GM23338 (cell line): ENCODE measurements around the gene C16orf86. TPM values are rescaled to one million over a fixed set of nuclear protein-coding genes. Genes with fewer than 3 reads are reported as not detected.

Experiments used
- ATAC-seq: fragments of 200-7000 bp; cut with Tn5 transposase; 3 replicates; pipeline ENCODE4 v1.9.1; 2020
- DNase-seq: peaks from one replicate; pipeline ENCODE4 v3.0.0-alpha.2; 2015; ENCODE audit warnings: low spot score
- H2AFZ ChIP-seq: fragments of 200-600 bp; sonication (generic); 2 replicates; pipeline ENCODE4 v1.8.0; 2016; ENCODE audit warnings: antibody characterized with exemption, mild to moderate bottlenecking, moderate library complexity
- H3F3A ChIP-seq: fragments of 200-600 bp; sonication (generic); replicated peaks from 2 replicates; pipeline ENCODE4 v1.8.0; 2017; ENCODE audit warnings: antibody characterized with exemption, mixed run types, low read depth
- H3K27ac ChIP-seq: fragments of 200-600 bp; sonication (generic); 2 replicates; pipeline ENCODE4 v1.6.1; 2016; ENCODE audit warnings: low read depth
- H3K27me3 ChIP-seq: fragments of 200-600 bp; sonication (generic); 2 replicates; pipeline ENCODE4 v1.8.0; 2016; ENCODE audit warnings: mild to moderate bottlenecking, mixed run types, moderate library complexity; ENCODE audit not compliant: insufficient read depth
- H3K36me3 ChIP-seq: fragments of 200-600 bp; sonication (generic); 2 replicates; pipeline ENCODE4 v1.8.0; 2016; ENCODE audit warnings: mild to moderate bottlenecking; ENCODE audit not compliant: insufficient read depth
- H3K4me1 ChIP-seq: fragments of 200-600 bp; sonication (generic); 2 replicates; pipeline ENCODE4 v1.8.0; 2016; ENCODE audit warnings: mild to moderate bottlenecking, moderate library complexity; ENCODE audit not compliant: insufficient read depth
- H3K4me2 ChIP-seq: fragments of 200-600 bp; sonication (generic); 2 replicates; pipeline ENCODE4 v1.7.1; 2017; ENCODE audit warnings: mixed run types
- H3K4me3 ChIP-seq: fragments of 200-600 bp; sonication (generic); 2 replicates; pipeline ENCODE4 v1.6.1; 2016; ENCODE audit warnings: mixed run types
- H3K79me2 ChIP-seq: fragments of 200-600 bp; sonication (generic); replicated peaks from 2 replicates; pipeline ENCODE4 v1.8.0; 2017; ENCODE audit warnings: mild to moderate bottlenecking; ENCODE audit not compliant: insufficient read depth
- H3K9me2 ChIP-seq: fragments of 200-600 bp; sonication (generic); 2 replicates; pipeline ENCODE4 v1.8.0; 2017; ENCODE audit not compliant: insufficient read depth
- H4K20me1 ChIP-seq: fragments of 200-600 bp; sonication (generic); replicated peaks from 2 replicates; pipeline ENCODE4 v1.8.0; 2017; ENCODE audit warnings: mild to moderate bottlenecking; ENCODE audit not compliant: insufficient read depth
- H3K27ac Mint-ChIP-seq: 2 replicates; pipeline ENCODE4 v1.8.0; 2020; ENCODE audit warnings: inconsistent platforms, mild to moderate bottlenecking, moderate library complexity, mixed read lengths
- H3K27me3 Mint-ChIP-seq: 3 replicates; pipeline ENCODE4 v1.8.0; 2022; ENCODE audit warnings: low read depth, mild to moderate bottlenecking, moderate library complexity, mixed read lengths, inconsistent platforms; ENCODE audit not compliant: insufficient read depth, poor library complexity
- H3K36me3 Mint-ChIP-seq: 3 replicates; pipeline ENCODE4 v1.8.0; 2021; ENCODE audit warnings: low read depth, mild to moderate bottlenecking, inconsistent platforms, moderate library complexity, mixed read lengths
- H3K4me1 Mint-ChIP-seq: 3 replicates; pipeline ENCODE4 v1.8.0; 2020; ENCODE audit warnings: mild to moderate bottlenecking, inconsistent platforms, mixed read lengths
- H3K4me3 Mint-ChIP-seq: 3 replicates; pipeline ENCODE4 v1.8.0; 2021; ENCODE audit warnings: moderate library complexity, mild to moderate bottlenecking, inconsistent platforms, mixed read lengths
- H3K9me3 Mint-ChIP-seq: 3 replicates; pipeline ENCODE4 v1.8.0; 2020; ENCODE audit warnings: moderate library complexity, mild to moderate bottlenecking, inconsistent platforms, mixed read lengths
- CREB1 ChIP-seq: fragments of 250-450 bp; sonication (Bioruptor Pico); IDR thresholded peaks from 2 replicates; pipeline ENCODE4 v1.5.0; 2020; ENCODE audit warnings: low read depth, mild to moderate bottlenecking, moderate library complexity
- CTCF ChIP-seq, 2 experiments: fragments of 200-600 bp in 1 of 2; sonication (generic) in 1 of 2; conservative IDR thresholded peaks; 2 replicates each; pipeline versions ENCODE4 v1.5.1 to v1.6.1; 2016 to 2017; ENCODE audit warnings: antibody characterized with exemption in 2 of 2, low read depth in 2 of 2, mild to moderate bottlenecking in 2 of 2, moderate library complexity in 1 of 2
- EZH2 ChIP-seq: fragments of 200-600 bp; sonication (generic); IDR thresholded peaks from one replicate; pipeline ENCODE4 v1.8.0; 2017; ENCODE audit warnings: antibody characterized with exemption, mild to moderate bottlenecking, low read depth; ENCODE audit not compliant: unreplicated experiment
- EZH2phosphoT487 ChIP-seq: fragments of 200-600 bp; sonication (generic); IDR thresholded peaks from one replicate; pipeline ENCODE4 v1.8.1; 2018; ENCODE audit warnings: antibody characterized with exemption; ENCODE audit not compliant: unreplicated experiment
- JUNB ChIP-seq: IDR thresholded peaks from one replicate; pipeline ENCODE4 v1.6.1; 2016; ENCODE audit warnings: antibody characterized with exemption; ENCODE audit not compliant: unreplicated experiment
- NANOG ChIP-seq: IDR thresholded peaks from 2 replicates; pipeline ENCODE4 v1.6.1; 2016; ENCODE audit warnings: antibody characterized with exemption, borderline replicate concordance
- REST ChIP-seq: IDR thresholded peaks from one replicate; pipeline ENCODE4 v1.6.1; 2018; ENCODE audit warnings: antibody characterized with exemption; ENCODE audit not compliant: unreplicated experiment
- ZNF114 ChIP-seq: fragments of 250-450 bp; sonication (Bioruptor Pico); IDR thresholded peaks from 2 replicates; pipeline ENCODE4 v1.5.0; 2020; ENCODE audit warnings: mild to moderate bottlenecking, moderate library complexity
- ZNF331 ChIP-seq: fragments of 250-450 bp; sonication (Bioruptor Pico); IDR thresholded peaks from 2 replicates; pipeline ENCODE4 v1.5.0; 2020; ENCODE audit warnings: low read depth, mild to moderate bottlenecking, moderate library complexity
- polyA plus RNA-seq: library from polyadenylated mRNA; unstranded; fragments of >200 nt; fragmentation: Nextera tagmentation; extraction: Ambion mirVana; gene quantifications from 2 replicates; pipeline ENCODE4 v1.2.1, GENCODE V29; 2016
- total RNA-seq: library from RNA; depleted of rRNA; stranded (reverse); fragments of >200 nt; shearing (Covaris generic); gene quantifications from 2 replicates; pipeline ENCODE4 v1.2.3, GENCODE V29; 2014

C16orf86 gene
- total and polyA plus RNA-seq, 2 experiments from 2014 or later: 0.87 to 1.1 TPM

GRCh38 chr16:67679935-67680897 is 13.6 kb downstream of the C16orf86 start:
- Mint-ChIP-seq H3K27me3 (peaks cover 9% of the 10 kb centered on the region), H3K9me3 (no peaks in the 10 kb centered on the region), H3K27ac (no peak overlapping the region; the same call in 1 of the 2 replicates), H3K36me3 (peaks cover 14% of the 10 kb centered on the region; the same call in 2 of the 3 replicates), H3K4me3 (no peak overlapping the region), H3K4me1 (no peaks in the 10 kb centered on the region)
- Histone ChIP-seq H3K4me3 (no peak overlapping the region), H2AFZ (no peak overlapping the region), H3K4me1 (no peaks in the 10 kb centered on the region), H3K27ac (no peak overlapping the region), H4K20me1 (peaks cover 12% of the 10 kb centered on the region), H3K79me2 (no peaks in the 10 kb centered on the region), H3K36me3 (no peaks in the 10 kb centered on the region; the same call in 1 of the 2 replicates), H3F3A (no peaks in the 10 kb centered on the region), H3K9me2 (no peaks in the 10 kb centered on the region), H3K27me3 (no peaks in the 10 kb centered on the region), H3K4me2 (no peak overlapping the region)
- no peak for DNase-seq
- TF ChIP-seq EZH2: no peak
- no peak for TF ChIP-seq CREB1
- no peak for TF ChIP-seq JUNB
- TF ChIP-seq REST: no peak
- no peak for TF ChIP-seq EZH2phosphoT487
- TF ChIP-seq NANOG: no peak
- no peak for TF ChIP-seq CTCF (conservative IDR thresholded peaks at IDR 0.05; ENCODE audit: low read depth in 2 of 2)
- no peak for TF ChIP-seq ZNF114 (CRISPR knock-in tag)
- no peak for TF ChIP-seq ZNF331 (CRISPR knock-in tag)
- ATAC-seq: no peak
